ENCODE results near the gene RNF150.

The RNF150 gene

DNA sequence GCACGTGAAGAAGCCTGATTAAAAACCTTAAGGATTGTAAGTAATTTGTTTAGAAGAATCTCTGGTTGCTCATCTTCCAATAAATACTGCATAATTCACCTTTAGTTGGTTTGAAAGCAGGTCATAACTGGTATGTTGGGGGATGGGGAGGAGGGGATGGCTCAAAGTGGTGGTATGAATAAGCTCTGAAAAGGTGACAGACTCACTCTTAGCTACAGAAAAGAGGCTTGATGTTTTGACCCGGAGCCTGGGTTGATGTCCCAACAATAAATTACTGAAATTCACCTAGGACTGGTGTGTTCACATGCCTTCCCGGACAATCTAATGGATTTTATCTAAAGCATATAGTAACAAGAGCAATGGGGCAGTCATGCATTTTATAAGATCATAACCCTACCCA lies 245.2 kb downstream of the RNF150 start:
- no peak overlapping the region for H3K4me3 ChIP-seq (ENCODE audit: low read length)

DNA sequence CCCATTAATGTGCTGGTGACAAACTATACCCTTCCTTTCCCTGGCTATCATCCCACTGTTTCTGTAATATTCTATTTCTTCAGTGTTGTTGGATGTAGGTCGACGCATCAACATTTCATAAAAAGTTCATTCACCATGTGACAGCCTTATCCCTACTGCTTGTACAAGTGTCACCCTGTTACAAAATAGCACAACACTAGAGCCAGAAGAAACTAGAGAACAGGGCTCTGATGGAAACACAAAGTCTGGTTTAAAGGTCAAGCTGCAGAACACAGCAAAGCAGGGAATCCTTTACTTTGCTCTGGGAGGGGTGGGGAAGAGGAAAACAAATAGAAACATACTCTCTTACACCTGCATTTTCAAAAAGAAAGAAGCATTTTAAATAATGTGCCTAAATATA lies 245.8 kb downstream of the RNF150 start:
- Histone ChIP-seq H3K9me3 (ENCODE audit: insufficient read depth, low read depth, low read length) (no peaks in the 10 kb centered on the region), H3K4me3 (ENCODE audit: low read length) (no peak overlapping the region), H3K36me3 (ENCODE audit: insufficient read depth, low read depth, low read length) (no peaks in the 10 kb centered on the region), H3K27me3 (ENCODE audit: insufficient read depth, low read length) (no peaks in the 10 kb centered on the region), H3K4me1 (ENCODE audit: insufficient read depth, low read length) (no peaks in the 10 kb centered on the region), H3K9ac (ENCODE audit: low read depth, low read length) (no peak overlapping the region), H3K27ac (ENCODE audit: low read length) (no peak overlapping the region)

More for the DNA sequence above, 245.2 kb downstream of the RNF150 start:
- Histone ChIP-seq H3K9ac (ENCODE audit: low read depth, low read length) (no peak overlapping the region), H3K27ac (ENCODE audit: low read length) (no peak overlapping the region), H3K27me3 (ENCODE audit: insufficient read depth, low read length) (no peaks in the 10 kb centered on the region), H3K4me1 (ENCODE audit: insufficient read depth, low read length) (no peaks in the 10 kb centered on the region), H3K9me3 (ENCODE audit: insufficient read depth, low read depth, low read length) (no peaks in the 10 kb centered on the region), H3K36me3 (ENCODE audit: insufficient read depth, low read depth, low read length) (no peaks in the 10 kb centered on the region)

DNA sequence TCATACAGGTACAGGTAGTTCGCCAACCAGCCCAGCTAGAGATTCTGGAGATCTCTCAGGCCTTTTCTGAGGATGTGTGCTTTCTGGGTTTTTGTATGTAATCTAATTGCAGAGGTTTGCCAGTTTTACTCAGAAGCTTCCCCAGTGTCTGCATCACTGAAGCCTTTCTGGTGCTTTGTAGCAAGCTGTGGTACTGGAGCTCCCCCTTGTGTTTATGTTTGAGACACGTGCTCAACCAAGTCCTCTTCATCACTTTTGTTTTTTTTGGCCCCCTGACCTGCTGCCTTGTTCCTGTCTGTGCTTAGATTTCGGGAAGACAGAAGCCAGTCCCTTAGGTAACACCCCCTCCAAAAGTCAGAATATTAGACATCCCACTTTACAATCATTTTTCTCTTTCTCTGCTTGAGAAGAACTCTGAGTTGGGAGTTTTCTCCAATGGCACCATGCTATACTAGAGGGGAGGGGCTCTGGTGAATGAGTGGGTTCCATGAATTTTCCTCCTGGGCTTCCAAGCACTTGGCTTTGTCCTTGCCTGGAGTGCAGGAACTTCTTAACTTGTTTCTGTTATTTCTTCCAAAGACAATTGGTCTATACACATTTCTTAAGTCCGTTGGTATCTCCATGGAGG lies 248.7 kb downstream of the RNF150 start:
- no peak overlapping the region for H3K27ac ChIP-seq (ENCODE audit: low read length)
- no peaks in the 10 kb centered on the region for H3K9me3 ChIP-seq (ENCODE audit: insufficient read depth, low read depth, low read length)
- no peaks in the 10 kb centered on the region for H3K4me1 ChIP-seq (ENCODE audit: insufficient read depth, low read length)
- no peaks in the 10 kb centered on the region for H3K36me3 ChIP-seq (ENCODE audit: insufficient read depth, low read depth, low read length)
- H3K27me3 ChIP-seq (ENCODE audit: insufficient read depth, low read length), result no peaks in the 10 kb centered on the region
- H3K4me3 ChIP-seq (ENCODE audit: low read length), result no peak overlapping the region
- H3K9ac ChIP-seq (ENCODE audit: low read depth, low read length), result no peak overlapping the region

DNA sequence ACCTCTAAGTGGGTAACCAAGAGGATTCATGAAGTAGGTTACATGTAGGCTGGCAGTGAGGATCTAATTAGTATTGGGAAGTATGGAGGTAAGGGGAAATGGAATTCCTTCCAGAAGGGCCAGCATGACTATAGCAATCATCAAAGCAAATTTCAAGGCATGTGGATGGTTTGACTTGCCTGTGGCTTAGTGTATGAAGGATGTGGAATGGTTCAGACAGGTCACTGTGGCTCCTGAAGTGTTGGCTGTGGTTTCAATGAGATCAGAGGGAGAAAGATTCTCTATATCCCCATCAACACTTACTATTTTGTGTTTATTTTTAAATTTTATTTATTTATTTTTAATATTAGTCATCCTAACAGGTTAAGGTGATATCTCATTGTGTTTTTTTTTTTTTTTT lies 255.5 kb downstream of the RNF150 start:
- no peaks in the 10 kb centered on the region for H3K9me3 ChIP-seq (ENCODE audit: insufficient read depth, low read depth, low read length)
- H3K4me3 ChIP-seq (ENCODE audit: low read length), result no peak overlapping the region
- H3K9ac ChIP-seq (ENCODE audit: low read depth, low read length), result no peak overlapping the region
- H3K27ac ChIP-seq (ENCODE audit: low read length), result no peak overlapping the region
- H3K27me3 ChIP-seq (ENCODE audit: insufficient read depth, low read length), result no peaks in the 10 kb centered on the region
- no peaks in the 10 kb centered on the region for H3K4me1 ChIP-seq (ENCODE audit: insufficient read depth, low read length)
- H3K36me3 ChIP-seq (ENCODE audit: insufficient read depth, low read depth, low read length), result no peaks in the 10 kb centered on the region

DNA sequence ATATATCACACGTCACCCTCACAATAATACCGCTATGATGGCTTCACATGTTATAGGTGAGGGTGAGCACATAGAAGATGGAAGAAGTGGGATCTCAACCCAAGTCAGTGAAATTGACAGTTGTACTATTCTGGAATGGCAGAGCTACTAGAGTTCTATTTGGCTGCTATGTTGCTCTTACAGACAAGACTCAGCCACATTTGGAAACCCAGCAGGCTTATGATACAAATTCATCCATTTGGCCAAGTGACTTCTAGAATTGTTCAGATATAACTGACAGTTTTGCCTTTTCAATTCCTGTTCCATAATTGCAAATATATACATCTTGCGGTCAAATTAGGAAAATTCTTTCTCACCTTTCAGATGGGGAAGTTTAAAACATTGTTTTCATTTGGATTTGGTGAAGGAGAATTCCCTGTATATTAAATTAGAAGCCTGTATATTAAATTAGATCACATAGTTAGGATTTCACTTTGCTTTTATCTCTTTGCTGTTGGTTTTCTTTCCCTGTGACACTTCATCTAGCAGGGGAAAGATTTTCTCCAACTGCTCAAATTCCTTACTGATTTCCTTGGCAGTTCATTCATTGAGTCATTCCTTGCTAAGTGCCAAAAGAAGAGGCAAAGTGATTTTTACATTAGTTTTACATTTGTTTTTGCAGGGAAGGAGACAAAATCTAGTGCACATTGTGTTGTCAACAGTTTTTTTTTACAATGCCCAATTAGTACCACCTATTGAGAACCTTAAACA lies 256.5 kb downstream of the RNF150 start:
- Histone ChIP-seq H3K4me3 (ENCODE audit: low read length) (no peak overlapping the region), H3K9me3 (ENCODE audit: insufficient read depth, low read depth, low read length) (no peaks in the 10 kb centered on the region), H3K27ac (ENCODE audit: low read length) (no peak overlapping the region), H3K36me3 (ENCODE audit: insufficient read depth, low read depth, low read length) (no peaks in the 10 kb centered on the region), H3K4me1 (ENCODE audit: insufficient read depth, low read length) (no peaks in the 10 kb centered on the region), H3K27me3 (ENCODE audit: insufficient read depth, low read length) (no peaks in the 10 kb centered on the region), H3K9ac (ENCODE audit: low read depth, low read length) (no peak overlapping the region)

DNA sequence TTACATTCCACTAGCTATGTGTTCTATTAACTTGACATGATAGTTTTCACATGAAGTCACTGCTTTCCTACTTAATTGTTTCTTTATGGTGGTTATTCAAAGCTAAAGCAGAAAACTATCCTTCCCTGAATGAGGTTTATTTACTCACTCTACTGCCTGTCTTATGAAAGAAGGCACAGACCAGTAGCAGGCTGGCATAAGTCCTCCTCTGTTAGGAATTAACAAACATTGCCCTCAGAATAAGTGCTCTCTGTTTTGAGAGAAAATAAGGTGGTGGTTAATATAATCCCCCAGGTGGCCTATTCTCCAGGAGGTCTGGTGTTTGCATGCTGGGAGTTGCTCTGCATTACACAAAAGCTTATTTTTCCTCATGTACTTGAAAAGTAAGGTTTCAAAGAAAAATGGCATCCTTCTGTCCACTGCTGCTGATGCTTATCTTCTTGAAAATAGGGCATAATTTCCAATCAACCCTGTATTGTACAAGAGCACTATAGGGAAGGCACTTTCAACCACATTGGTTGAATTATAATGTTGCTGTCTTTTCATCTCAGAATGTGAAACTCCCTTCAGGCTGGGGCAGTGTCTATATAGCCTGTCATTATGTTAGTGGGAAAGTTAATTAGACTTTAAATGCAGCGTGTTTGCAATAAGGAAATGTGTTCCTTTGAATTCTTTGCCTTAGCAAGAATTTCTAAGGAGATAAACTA lies 257.4 kb downstream of the RNF150 start:
- H3K4me1 ChIP-seq (ENCODE audit: insufficient read depth, low read length), result no peaks in the 10 kb centered on the region
- H3K9ac ChIP-seq (ENCODE audit: low read depth, low read length), result no peak overlapping the region
- no peaks in the 10 kb centered on the region for H3K36me3 ChIP-seq (ENCODE audit: insufficient read depth, low read depth, low read length)
- H3K27me3 ChIP-seq (ENCODE audit: insufficient read depth, low read length), result no peaks in the 10 kb centered on the region
- H3K27ac ChIP-seq (ENCODE audit: low read length), result no peak overlapping the region
- H3K9me3 ChIP-seq (ENCODE audit: insufficient read depth, low read depth, low read length), result no peaks in the 10 kb centered on the region
- no peak overlapping the region for H3K4me3 ChIP-seq (ENCODE audit: low read length)

DNA sequence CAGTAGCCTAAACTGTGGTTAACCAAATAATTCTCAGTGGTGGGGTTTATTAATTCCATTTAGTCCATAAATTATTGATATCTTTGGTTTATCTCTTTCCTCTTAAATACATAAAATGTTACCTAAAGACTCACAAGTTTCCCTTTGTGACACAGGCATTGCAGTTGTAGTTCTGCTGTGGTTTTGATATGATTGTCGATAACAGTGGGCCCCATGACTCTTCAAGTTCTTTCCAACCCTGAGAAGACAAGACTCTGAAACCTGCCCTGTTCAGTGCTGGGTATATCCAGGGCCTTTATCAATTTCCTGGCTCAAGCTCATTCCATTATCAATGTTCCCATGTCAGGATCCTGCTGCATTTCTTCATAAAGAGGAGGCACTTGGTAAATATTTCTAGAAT lies 259.2 kb downstream of the RNF150 start:
- Histone ChIP-seq H3K9ac (ENCODE audit: low read depth, low read length) (no peak overlapping the region), H3K27ac (ENCODE audit: low read length) (no peak overlapping the region), H3K36me3 (ENCODE audit: insufficient read depth, low read depth, low read length) (no peaks in the 10 kb centered on the region), H3K9me3 (ENCODE audit: insufficient read depth, low read depth, low read length) (no peaks in the 10 kb centered on the region), H3K4me1 (ENCODE audit: insufficient read depth, low read length) (no peaks in the 10 kb centered on the region), H3K4me3 (ENCODE audit: low read length) (no peak overlapping the region), H3K27me3 (ENCODE audit: insufficient read depth, low read length) (no peaks in the 10 kb centered on the region)

DNA sequence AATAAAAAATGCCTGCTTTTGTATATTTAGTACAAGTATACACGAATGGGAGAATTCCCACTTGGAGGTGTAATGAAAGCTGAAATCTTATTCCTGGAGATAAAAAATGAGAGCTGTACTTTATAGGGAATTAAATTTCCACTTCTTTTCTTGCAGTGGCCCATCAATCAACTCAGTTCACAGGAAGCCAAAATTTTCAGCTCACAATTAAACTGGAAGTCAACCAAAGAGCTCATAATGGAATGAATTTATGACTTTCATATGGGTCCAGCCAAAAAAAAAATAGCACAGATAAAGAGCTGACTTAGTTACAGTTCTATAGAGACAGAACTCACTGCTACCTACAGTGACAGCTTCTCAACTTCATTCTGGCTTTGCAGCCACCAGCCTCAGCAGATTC lies 261.9 kb downstream of the RNF150 start:
- no peaks in the 10 kb centered on the region for H3K9me3 ChIP-seq (ENCODE audit: insufficient read depth, low read depth, low read length)
- H3K9ac ChIP-seq (ENCODE audit: low read depth, low read length), result no peak overlapping the region
- H3K4me1 ChIP-seq (ENCODE audit: insufficient read depth, low read length), result no peaks in the 10 kb centered on the region
- H3K36me3 ChIP-seq (ENCODE audit: insufficient read depth, low read depth, low read length), result no peaks in the 10 kb centered on the region
- H3K27me3 ChIP-seq (ENCODE audit: insufficient read depth, low read length), result no peaks in the 10 kb centered on the region
- H3K4me3 ChIP-seq (ENCODE audit: low read length), result no peak overlapping the region
- no peak overlapping the region for H3K27ac ChIP-seq (ENCODE audit: low read length)

DNA sequence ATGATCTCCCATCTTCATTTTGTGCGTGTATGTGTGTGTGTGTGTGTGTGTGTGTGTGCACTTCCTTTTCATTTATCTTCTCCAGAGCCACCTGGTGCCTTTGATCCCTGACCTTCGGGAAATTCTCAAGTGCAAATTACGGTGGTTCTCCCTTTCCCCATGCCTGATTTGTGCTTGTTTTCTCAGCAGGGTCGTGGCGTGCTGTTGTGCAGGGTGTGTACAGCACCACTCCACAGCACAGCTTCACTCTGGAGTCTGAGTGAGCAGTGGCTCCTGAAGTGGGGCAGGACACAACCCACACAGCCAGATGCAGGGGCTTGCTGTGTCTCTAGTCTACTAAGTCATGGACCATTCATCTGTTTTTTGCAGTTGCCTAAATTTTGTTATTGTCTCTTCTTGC lies 262.8 kb downstream of the RNF150 start:
- H3K4me3 ChIP-seq (ENCODE audit: low read length), result no peak overlapping the region
- H3K9ac ChIP-seq (ENCODE audit: low read depth, low read length), result no peak overlapping the region
- H3K9me3 ChIP-seq (ENCODE audit: insufficient read depth, low read depth, low read length), result no peaks in the 10 kb centered on the region
- no peaks in the 10 kb centered on the region for H3K27me3 ChIP-seq (ENCODE audit: insufficient read depth, low read length)
- H3K27ac ChIP-seq (ENCODE audit: low read length), result no peak overlapping the region
- H3K36me3 ChIP-seq (ENCODE audit: insufficient read depth, low read depth, low read length), result no peaks in the 10 kb centered on the region
- H3K4me1 ChIP-seq (ENCODE audit: insufficient read depth, low read length), result no peaks in the 10 kb centered on the region

DNA sequence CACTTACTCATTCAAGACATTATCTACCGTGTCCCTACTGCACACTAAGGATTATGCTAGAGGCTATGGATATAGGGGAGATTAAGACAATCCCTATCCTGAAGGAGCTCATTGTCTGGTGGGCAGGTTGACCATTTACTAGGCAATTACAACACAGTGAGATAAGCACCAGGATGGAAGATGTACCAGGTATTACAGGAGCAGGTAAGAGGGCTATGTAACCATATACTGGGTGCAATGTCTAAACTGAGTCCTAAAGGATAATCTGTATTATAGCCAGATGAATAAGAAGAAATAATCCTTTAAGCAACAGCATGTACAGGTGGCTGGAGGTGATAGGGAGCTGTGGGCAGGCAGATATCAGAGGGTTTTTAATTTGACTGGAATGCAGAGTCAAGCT lies 263.8 kb downstream of the RNF150 start:
- Histone ChIP-seq H3K27me3 (ENCODE audit: insufficient read depth, low read length) (no peaks in the 10 kb centered on the region; the same call in 1 of the 2 replicates), H3K4me1 (ENCODE audit: insufficient read depth, low read length) (no peaks in the 10 kb centered on the region), H3K27ac (ENCODE audit: low read length) (no peak overlapping the region), H3K9me3 (ENCODE audit: insufficient read depth, low read depth, low read length) (no peaks in the 10 kb centered on the region), H3K36me3 (ENCODE audit: insufficient read depth, low read depth, low read length) (no peaks in the 10 kb centered on the region), H3K4me3 (ENCODE audit: low read length) (no peak overlapping the region), H3K9ac (ENCODE audit: low read depth, low read length) (no peak overlapping the region)

DNA sequence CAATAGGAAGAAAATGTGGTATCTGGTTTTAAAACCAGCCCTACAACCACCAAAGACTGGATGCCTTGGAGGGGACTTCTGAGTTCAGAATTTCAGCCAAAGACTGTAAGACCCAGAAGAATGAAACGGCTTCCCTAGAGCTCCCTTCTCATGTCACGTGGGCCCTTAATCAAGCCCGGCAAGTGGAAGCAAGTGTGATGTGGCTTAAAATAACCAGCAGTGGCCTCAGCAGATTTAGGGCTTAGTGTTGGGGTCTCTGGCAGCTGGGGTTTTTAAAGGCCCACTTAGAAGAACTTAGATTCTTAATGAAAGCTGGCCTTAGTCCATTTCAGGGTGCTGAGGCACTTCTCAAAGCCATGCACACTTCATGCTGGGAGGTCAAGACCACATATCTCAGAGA lies 265.9 kb downstream of the RNF150 start:
- Histone ChIP-seq H3K27me3 (ENCODE audit: insufficient read depth, low read length) (no peaks in the 10 kb centered on the region; the same call in 1 of the 2 replicates), H3K4me3 (ENCODE audit: low read length) (no peak overlapping the region), H3K27ac (ENCODE audit: low read length) (no peak overlapping the region), H3K9me3 (ENCODE audit: insufficient read depth, low read depth, low read length) (no peaks in the 10 kb centered on the region), H3K4me1 (ENCODE audit: insufficient read depth, low read length) (no peaks in the 10 kb centered on the region), H3K36me3 (ENCODE audit: insufficient read depth, low read depth, low read length) (no peaks in the 10 kb centered on the region), H3K9ac (ENCODE audit: low read depth, low read length) (no peak overlapping the region)

DNA sequence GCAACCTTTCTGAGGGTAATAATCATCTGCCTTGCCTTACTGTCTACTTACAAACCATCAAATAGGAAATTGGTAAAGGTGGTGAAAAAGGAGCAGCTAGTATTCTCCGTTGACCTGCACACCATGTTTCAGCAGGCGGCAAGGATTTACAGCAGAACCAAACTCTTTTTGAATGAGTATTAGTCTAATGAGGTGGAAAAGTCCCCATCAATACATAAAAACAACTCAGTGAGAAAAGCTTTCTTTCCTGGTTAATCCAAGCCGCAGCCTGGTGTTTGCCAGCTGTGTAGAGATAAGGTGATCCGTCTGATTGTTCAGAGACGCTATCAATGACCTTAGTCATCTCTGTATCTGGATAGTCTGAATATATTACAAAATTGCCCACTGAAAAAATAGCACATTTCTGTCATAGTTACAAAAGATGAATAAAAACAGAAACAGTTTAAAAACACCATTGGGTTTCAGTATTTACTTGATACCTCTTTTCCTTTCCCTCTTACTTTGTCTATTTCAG lies 266.7 kb downstream of the RNF150 start:
- Histone ChIP-seq H3K9ac (ENCODE audit: low read depth, low read length) (no peak overlapping the region), H3K36me3 (ENCODE audit: insufficient read depth, low read depth, low read length) (no peaks in the 10 kb centered on the region), H3K27me3 (ENCODE audit: insufficient read depth, low read length) (no peaks in the 10 kb centered on the region; the same call in 1 of the 2 replicates), H3K4me1 (ENCODE audit: insufficient read depth, low read length) (no peaks in the 10 kb centered on the region), H3K27ac (ENCODE audit: low read length) (no peak overlapping the region), H3K9me3 (ENCODE audit: insufficient read depth, low read depth, low read length) (no peaks in the 10 kb centered on the region), H3K4me3 (ENCODE audit: low read length) (no peak overlapping the region)

Data from iPS-20b (cell line).